ENCODE measurements around the gene TICRR.
A peak's percentile ranks its signal among the peaks of the same experiment; 100 is the strongest.
"Not testable (repeated sequence)": the region's sequence is repeated elsewhere in the genome, so short reads cannot be mapped to it uniquely, and the experiment has no call there.

The TICRR gene

GRCh38 chr15:89569090-89569745 lies 6.1 kb upstream of the TICRR start:
- no peak for DNase-seq (ENCODE audit: low read depth, low spot score)

- no peak for DNase-seq (ENCODE audit: low read depth, low spot score)
These were observed 567 bp downstream of the TICRR start for GRCh38 chr15:89575656-89576416.

GRCh38 chr15:89576417-89576773 lies 1.1 kb downstream of the TICRR start:
- DNase-seq (ENCODE audit: low read depth, low spot score), result no peak

GRCh38 chr15:89577776-89578115 lies 2.5 kb downstream of the TICRR start:
- DNase-seq (ENCODE audit: low read depth, low spot score), result no peak

GRCh38 chr15:89578146-89578545 lies 2.9 kb downstream of the TICRR start:
- DNase-seq (ENCODE audit: low read depth, low spot score), result no peak

GRCh38 chr15:89580747-89581146 lies 5.5 kb downstream of the TICRR start:
- DNase-seq (ENCODE audit: low read depth, low spot score), result not testable (repeated sequence)

- no peak for DNase-seq (ENCODE audit: low read depth, low spot score)
These were observed 11.4 kb downstream of the TICRR start for GRCh38 chr15:89586651-89587050.

GRCh38 chr15:89587955-89588354 lies 12.7 kb downstream of the TICRR start:
- DNase-seq (ENCODE audit: low read depth, low spot score), result no peak

GRCh38 chr15:89591834-89592233 lies 16.6 kb downstream of the TICRR start:
- peak; percentile 78 for DNase-seq (ENCODE audit: low read depth, low spot score)

GRCh38 chr15:89593018-89593417 lies 17.7 kb downstream of the TICRR start:
- no peak for DNase-seq (ENCODE audit: low read depth, low spot score)

- DNase-seq (ENCODE audit: low read depth, low spot score), result no peak
These were observed 23.8 kb downstream of the TICRR start for GRCh38 chr15:89599021-89599420.

GRCh38 chr15:89611317-89611716 lies 36.0 kb downstream of the TICRR start:
- no peak for DNase-seq (ENCODE audit: low read depth, low spot score)

- no peak for DNase-seq (ENCODE audit: low read depth, low spot score)
These were observed 37.8 kb downstream of the TICRR start for GRCh38 chr15:89613031-89613430.

- DNase-seq (ENCODE audit: low read depth, low spot score), result no peak
These were observed 38.9 kb downstream of the TICRR start for GRCh38 chr15:89614164-89614563.

- DNase-seq (ENCODE audit: low read depth, low spot score), result no peak
These were observed 39.9 kb downstream of the TICRR start for GRCh38 chr15:89615135-89615534.

- DNase-seq (ENCODE audit: low read depth, low spot score), result no peak
These were observed 41.0 kb downstream of the TICRR start for GRCh38 chr15:89616228-89616627.

- no peak for DNase-seq (ENCODE audit: low read depth, low spot score)
These were observed 46.3 kb downstream of the TICRR start for GRCh38 chr15:89621547-89621946.

GRCh38 chr15:89623165-89623564 lies 47.9 kb downstream of the TICRR start:
- DNase-seq (ENCODE audit: low read depth, low spot score), result no peak

- no peak for DNase-seq (ENCODE audit: low read depth, low spot score)
These were observed 50.4 kb downstream of the TICRR start for GRCh38 chr15:89625716-89626115.

GRCh38 chr15:89627256-89627970 lies 52.1 kb downstream of the TICRR start:
- no peak for DNase-seq (ENCODE audit: low read depth, low spot score)

GRCh38 chr15:89628301-89628700 lies 53.0 kb downstream of the TICRR start:
- no peak for DNase-seq (ENCODE audit: low read depth, low spot score)

GRCh38 chr15:89628806-89629715 lies 53.8 kb downstream of the TICRR start:
- no peak for DNase-seq (ENCODE audit: low read depth, low spot score)
